Measurements from ENCODE around the gene MAML1.

MAML1 gene

GRCh38 chr5:179795049-179795862, 62.6 kb downstream of the MAML1 start:
- DNase-seq (ENCODE audit: low read depth): no peak

- no peak for DNase-seq (ENCODE audit: low read depth)
Measured at GRCh38 chr5:179795863-179796833, 63.5 kb downstream of the MAML1 start.

GRCh38 chr5:179796877-179797608, 64.4 kb downstream of the MAML1 start:
- no peak for DNase-seq (ENCODE audit: low read depth)

GRCh38 chr5:179797741-179798140, 65.1 kb downstream of the MAML1 start:
- DNase-seq (ENCODE audit: low read depth): no peak

GRCh38 chr5:179798144-179798770, 65.6 kb downstream of the MAML1 start:
- DNase-seq (ENCODE audit: low read depth): no peak

- no peak for DNase-seq (ENCODE audit: low read depth)
Measured at GRCh38 chr5:179798771-179799643, 66.4 kb downstream of the MAML1 start.

GRCh38 chr5:179799644-179799973, 67.0 kb downstream of the MAML1 start:
- no peak for DNase-seq (ENCODE audit: low read depth)

GRCh38 chr5:179800071-179800695, 67.6 kb downstream of the MAML1 start:
- no peak for DNase-seq (ENCODE audit: low read depth)

GRCh38 chr5:179800696-179801201, 68.1 kb downstream of the MAML1 start:
- no peak for DNase-seq (ENCODE audit: low read depth)

- no peak for DNase-seq (ENCODE audit: low read depth)
Measured at GRCh38 chr5:179801304-179802206, 68.9 kb downstream of the MAML1 start.

GRCh38 chr5:179802207-179802883, 69.7 kb downstream of the MAML1 start:
- no peak for DNase-seq (ENCODE audit: low read depth)

GRCh38 chr5:179802950-179803562, 70.4 kb downstream of the MAML1 start:
- DNase-seq (ENCODE audit: low read depth): no peak

- no peak for DNase-seq (ENCODE audit: low read depth)
Measured at GRCh38 chr5:179803651-179804554, 71.3 kb downstream of the MAML1 start.

- DNase-seq (ENCODE audit: low read depth): no peak
Measured at GRCh38 chr5:179804555-179804947, 71.9 kb downstream of the MAML1 start.

- DNase-seq (ENCODE audit: low read depth): no peak
Measured at GRCh38 chr5:179805070-179805528, 72.5 kb downstream of the MAML1 start.

- no peak for DNase-seq (ENCODE audit: low read depth)
Measured at GRCh38 chr5:179805529-179806249, 73.1 kb downstream of the MAML1 start.

All from HS-27A (cell line).